Renal pelvis (tissue), 4 donors: Measurements from ENCODE around the gene TPO. TPM values are rescaled to one million over a fixed set of nuclear protein-coding genes. Genes with fewer than 3 reads are reported as not detected.

ENCODE experiments used
- DNase-seq: peaks from one replicate; pipeline ENCODE4 v3.0.0-alpha.2; 2013
- polyA plus RNA-seq, 3 donors: library from polyadenylated mRNA; unstranded; fragments of 120-200 nt; gene quantifications; one replicate each; pipeline ENCODE4 v1.2.1, GENCODE V29; 2013; ENCODE audit not compliant: insufficient read length in 3 of 3

The TPO gene
- polyA plus RNA-seq, 3 donors, result 0.03 to 0.04 TPM; not detected in 1

DNA sequence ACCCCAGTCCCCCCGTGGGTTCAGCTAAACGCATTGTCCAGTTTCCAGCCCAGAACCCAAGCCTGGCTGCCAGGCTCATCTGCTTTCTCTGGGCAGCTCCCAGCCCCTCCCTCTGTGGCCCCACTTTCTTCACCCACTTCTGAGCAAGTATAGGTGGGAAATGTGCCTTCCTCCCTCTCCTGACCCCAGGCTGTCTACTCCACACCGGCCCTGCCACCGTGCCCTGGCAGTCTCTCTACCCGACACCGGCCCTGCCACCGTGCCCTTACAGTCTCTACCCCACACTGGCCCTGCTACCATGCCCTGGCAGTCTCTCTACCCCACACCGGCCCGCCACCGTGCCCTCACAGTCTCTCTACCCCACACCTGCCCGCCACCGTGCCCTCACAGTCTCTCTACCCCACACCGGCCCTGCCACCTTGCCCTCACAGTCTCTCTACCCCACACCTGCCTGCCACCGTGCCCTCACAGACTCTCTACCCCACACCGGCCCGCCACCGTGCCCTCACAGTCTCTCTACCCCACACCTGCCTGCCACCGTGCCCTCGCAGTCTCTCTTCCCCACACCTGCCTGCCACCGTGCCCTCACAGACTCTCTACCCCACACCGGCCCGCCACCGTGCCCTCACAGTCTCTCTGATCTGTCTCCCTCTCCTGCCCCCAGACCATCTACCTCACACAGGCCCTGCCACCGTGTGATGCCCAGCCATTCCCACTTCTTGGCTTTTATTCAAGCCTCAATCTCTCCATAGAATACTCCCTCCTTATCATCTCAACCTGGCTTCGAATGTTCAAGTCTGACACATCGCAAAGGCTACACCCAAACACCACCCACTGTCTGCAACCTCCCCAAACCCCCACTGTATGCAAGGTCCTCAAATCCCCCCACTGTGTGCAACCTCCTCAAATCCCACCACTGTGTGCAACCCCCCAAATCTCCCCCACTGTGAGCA, 108.9 kb downstream of the TPO start:
- no peak for DNase-seq

DNA sequence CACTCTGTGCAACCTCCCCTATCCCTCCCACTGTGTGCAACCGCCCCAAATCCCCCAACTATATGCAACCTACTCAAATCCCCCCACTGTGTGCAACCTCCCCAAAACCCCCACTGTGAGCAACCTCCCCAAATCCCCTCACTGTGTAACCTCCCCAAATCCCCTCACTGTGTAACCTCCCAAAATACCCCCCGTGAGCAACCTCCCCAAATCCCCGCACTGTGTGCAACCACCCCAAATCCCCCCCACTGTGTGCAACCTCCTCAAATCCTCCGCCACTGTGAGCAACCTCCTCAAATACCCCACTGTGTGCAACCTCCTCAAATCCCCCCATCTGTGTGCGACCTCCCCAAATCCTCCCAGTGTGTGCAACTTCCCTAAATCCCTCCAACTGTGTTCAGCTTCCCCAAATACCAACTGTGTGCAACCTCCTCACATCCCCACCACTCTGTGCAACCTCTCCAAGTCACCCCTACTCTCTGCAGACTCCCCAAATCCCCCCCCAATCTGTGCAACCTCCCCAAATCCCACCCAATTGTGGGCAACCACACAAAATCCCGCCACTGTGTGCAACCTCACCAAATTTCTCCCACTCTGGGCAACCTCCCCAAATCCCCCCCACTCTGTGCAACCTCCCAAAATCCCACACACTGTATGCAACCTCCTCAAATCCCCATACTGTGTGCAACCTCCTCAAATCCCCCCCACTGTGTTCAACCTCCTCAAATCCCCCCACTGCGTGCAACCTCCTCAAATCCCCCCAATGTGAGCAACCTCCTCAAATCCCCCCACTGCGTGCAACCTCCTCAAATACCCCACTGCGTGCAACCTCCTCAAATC, 114.1 kb downstream of the TPO start:
- no peak for DNase-seq

DNA sequence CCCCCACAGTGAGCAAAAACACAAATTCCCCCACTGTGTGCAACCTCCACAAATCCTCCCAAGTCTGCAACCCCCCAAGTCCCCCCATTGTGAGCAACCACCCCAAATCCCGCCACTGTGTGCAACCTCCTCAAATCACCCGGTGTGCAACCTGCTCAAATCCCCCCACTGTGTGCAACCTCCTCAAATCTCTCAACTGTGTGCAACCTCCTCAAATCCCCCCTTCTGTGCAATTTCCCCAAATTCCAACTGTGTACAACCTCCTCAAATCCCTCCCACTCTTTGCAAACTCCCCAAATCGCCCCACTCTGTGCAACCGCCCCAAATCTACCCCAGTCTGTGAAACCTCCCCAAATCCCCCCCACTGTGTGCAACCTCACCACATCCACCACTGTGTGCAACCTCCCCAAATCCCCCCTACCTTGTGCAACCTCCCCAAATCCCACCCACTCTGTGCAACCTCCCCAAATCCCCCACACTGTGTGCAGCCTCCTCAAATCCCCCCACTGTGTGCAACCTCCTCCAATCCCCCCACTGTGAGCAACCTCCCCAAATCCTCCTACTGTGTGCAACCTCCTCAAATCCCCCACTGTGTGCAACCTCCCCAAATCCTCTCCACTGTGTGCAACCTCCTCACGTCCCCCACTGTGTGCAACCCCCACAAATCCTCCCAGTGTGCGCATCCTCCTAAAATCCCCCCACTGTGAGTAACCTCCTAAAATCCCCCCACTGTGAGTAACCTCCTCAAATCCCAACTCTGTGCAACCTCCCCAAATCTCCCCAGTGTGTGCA, 115.2 kb downstream of the TPO start:
- no peak for DNase-seq

DNA sequence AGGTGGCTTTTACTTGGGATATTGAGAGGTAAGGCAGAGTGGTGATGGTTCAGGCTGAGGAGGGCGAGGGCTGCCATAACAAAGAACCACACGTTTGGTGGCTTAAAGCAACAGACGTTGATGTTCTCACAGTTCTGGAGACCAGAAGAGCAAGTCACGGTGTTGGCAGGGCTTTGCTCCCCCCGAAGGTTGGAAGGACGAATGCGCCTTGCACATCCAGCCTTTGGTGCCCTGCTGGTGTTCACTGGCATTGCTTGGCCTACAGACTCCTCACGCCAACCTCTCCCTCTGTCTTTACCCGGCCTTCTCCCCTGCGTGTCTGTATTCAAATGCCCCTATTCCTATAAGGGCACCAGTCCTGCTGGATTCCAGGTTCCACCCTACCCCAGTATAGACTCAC, 125.4 kb downstream of the TPO start:
- DNase-seq, result no peak

DNA sequence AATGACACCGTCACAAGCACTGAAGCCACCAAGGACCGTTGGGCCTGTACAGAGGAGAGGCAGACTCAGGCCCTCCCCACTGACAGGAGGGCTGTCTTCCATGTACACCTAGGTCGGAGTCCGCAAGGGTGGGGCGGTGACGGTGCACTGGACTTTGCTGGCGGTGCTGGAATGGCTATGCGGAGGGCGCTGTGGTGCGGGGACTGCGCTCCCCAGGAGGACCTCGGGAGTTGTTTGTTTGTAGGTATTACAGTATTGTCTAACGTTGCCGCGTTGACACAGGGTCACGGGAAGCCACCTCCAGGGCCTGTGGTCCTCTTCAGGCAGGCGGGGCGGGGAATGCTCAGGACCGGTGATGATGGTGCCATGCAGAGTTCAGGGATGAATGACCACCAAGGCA, 126.2 kb downstream of the TPO start:
- DNase-seq, result no peak

DNA sequence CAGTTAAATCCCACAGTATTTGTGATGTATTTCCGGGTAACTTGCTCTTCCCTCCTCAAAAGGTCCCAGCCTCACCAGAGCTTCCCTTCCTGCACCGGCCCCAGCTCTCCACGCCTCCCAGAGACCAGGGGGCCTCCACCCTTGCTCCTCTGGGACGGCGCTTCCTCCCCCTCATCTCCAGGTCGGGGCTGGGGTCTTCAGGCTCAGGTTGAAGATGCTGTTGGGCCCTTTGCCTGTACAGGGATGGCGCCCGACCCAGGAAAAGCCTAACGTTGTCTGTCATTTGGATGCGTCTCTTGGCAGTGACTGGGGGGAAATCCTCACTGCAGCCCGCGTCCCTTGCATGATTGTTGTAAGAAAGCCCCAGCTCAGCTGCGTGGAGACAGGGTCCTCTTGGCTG, 126.7 kb downstream of the TPO start:
- DNase-seq, result no peak

DNA sequence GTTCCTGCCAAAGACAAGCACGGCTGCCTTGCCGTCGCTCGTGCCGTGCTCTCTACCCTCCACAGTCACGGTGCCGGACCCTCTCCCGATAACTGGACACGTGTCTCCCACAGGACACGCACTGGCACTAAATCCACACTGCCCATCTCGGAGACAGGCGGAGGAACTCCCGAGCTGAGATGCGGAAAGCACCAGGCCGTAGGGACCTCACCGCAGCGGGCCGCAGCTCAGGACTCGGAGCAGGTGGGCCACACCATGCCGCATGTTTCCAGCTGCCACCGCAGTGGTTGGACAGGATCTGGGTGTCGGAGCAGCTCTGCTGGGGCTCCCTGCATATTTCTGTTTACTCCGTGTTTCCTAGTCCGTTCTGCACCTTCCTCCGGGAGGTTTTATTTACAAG, 127.2 kb downstream of the TPO start:
- no peak for DNase-seq

DNA sequence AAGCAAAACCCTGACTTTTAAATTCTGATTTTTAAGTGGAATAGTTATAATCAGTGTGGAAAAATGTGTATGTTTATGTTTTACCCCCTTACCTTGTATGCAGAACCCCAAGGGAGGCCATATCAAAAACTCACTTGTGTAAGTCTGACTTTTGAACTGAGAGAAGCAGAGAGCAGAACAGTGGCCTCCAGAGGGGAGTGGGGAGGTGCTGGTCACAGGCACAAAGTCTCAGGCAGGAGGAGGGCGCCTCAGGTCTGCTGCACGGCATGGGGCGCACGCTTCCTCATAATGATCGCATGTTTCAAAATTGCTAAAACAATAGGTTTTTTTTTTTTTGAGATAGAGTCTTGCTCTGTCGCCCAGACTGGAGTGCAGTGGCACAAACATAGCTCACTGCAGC, 127.8 kb downstream of the TPO start:
- no peak for DNase-seq

DNA sequence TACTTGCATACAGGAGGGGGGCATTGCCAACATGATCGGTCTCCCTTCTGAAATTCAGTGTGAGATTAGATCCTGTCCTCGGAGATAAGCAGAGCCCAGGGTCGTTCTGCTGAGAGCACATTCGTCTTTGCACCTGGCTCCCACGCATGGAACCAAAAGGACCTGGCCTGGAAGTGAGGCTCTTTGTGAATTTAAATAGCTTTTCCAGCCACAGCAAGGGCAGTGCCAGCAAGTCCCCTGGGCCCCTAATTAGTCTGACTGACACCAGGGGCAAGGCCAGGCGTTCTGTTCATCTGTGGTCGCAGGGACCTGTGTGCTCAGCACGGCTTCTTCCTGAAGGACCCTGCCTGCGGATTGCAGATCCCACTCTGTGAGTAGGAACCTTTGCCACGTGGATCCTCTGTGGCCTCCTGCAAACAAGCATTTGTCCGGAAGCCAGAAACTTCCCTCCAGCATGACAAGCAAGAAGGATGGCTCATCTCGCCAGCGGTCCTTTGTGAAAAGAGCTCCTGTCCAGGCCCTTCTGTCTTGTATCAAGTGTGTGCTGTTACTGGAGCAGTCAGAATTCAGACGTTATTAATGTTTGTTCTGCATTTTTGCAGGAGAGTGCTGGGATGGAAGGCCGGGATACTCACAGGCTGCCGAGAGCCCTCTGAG, 128.7 kb downstream of the TPO start:
- DNase-seq, result no peak

DNA sequence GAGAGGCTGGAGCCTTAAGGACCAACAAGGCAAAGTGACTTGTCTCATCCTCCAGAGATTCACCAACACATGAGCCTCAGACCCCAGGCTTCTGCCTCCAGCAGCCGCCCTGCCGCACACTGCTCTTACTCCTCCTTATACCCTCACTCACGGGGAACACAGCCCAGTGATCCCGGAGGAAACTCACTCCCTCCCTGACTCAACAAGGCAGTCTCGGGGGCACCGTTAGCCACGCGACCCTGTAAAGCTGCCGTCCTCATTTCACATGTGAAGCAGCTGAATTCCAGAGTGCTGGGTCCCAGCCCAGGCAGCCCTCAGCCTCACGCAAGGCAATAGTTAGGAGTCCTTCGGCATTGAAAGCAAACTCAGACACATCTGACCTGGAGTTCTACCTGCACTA, 129.7 kb downstream of the TPO start:
- DNase-seq, result no peak

DNA sequence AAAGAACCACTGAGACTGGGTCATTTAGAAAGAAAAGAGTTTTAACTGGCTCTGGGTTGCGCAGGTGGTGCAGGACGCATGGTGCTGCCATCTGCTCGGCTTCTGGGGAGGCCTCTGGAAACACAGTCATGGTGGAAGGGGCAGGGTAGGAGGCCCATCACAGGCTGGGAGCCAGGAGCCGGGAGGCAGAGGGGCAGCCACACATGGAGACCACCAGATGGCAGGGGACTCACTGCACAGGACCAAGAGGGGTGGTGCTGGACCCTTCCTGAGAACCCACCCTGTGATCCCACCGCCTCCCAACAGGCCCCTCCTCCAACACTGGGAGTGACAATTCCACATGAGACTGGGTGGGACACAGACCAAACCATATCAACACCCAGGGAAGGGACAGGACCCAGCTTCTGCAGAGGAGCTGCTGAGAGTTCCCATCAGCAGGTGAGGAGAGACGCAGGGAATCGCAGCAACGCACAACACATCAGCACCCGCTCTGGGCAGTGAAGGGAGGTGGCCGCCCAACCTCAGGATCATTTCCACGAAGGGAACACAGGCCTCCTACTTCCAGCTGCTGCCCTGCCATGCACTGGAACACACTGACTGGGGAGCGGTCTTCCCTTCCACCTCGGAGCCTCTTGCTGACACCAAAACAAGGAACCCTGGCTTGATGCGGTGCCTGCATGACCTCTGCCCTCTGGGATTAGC, 130.7 kb downstream of the TPO start:
- no peak for DNase-seq

DNA sequence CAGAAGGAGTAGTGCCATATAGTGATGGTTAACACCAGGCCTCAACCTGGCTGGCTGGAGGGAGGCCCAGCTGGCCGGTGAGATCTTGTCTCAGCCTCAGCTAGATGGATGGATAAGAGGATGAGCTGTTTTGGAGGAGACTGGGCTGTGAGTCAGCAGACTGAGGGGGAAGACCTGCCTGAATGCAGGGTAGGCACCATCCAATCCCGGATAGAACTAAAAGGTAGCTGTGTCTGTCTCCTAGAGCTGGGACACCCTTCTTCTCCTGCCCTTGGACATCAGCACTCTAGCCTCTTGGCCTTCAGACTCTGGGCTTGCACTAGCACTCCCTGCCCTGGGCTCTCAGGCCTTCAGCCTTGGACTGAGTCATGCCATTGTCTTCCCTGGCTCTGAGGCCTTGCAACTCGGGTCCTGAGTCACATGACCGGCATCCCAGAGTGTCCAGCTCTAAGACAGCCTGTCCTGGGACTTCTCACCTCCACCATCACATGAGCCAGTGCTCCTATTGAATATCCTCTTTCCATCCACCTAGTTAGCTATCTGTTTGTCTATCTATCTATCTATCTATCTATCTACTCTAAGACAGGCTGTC, 131.3 kb downstream of the TPO start:
- no peak for DNase-seq

DNA sequence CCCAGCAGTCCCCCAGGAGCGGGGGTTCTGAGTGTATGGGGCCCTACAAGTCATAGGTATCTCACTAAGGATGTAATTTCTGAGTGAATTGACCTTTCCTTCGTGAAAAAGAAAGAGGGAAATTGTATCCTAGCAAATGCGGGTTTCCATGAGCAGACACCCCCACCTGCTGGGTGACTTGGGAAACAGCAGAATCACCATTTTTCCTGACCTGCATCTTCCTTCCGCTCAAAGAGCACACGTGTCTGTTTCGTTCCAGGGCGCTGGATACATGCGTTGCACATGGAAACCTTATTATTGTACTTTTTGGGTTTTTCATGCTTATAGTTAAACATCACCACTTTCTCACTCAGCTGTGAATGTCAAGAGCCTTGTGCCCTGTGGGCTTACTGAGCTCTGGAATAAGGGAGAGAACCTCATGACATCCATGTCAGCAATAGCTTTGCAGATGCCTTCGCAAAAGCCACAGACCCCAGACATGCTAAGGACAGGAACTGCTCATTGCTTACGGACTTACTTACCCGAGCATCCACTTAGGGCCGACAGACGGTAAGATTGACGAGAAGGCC, 132.8 kb downstream of the TPO start:
- peak; percentile 49 for DNase-seq

DNA sequence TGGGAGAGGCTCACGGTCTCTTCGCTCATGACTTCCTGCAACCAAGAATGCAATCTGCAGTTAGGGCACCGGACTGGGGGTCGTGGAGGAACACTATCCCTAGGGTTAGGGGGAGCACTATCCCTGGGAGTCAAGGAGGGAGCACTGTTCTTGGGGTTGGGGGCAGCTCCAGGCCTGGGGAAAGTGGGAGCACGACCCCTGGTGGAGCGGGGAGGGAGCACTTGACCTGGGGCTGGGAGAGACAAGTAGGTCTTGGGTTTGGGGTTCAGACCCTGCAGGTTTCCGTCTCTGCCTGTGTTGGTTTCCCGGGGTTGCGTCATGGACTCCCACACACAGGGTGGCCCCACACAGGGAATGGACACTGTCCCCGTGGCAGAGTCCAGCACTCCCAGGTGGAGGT, 133.6 kb downstream of the TPO start:
- no peak for DNase-seq

DNA sequence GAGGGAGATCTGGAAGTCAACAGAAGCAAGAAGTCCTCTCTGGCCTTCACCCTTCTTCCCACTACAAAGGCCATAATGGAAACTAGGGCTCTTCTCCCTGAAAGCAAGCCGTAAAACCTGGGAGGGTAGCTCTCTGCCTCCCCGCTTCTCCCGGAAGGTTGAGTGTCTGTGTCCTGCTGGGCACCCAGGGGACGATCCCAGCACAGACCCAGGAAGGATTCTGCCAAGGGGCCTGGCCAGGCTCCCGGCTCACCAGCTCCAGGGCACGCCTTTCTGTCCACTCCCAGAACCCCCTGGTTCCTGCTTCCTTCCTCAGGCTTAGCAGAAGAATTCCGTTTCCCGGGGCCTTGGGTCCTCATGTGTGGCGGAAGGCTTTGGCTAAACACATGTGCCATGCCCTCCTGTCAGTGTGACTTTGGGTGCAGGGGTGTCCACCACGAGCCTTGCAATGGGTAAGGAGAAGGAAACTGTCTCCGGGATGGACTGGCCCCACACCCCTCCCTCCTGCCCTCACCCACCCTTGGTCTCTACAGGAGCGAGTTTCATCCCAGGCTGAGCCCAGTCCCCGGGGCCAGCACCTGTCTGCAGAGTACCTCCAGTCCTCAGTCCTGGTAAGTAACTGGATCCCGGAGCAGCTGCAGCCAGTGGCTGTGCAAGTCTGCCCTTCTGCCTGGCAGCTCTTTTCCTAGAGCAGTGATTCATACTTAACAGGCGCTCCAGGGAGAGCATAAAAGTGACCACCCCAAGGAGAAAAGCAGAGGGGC, 135.8 kb downstream of the TPO start:
- DNase-seq, result no peak

DNA sequence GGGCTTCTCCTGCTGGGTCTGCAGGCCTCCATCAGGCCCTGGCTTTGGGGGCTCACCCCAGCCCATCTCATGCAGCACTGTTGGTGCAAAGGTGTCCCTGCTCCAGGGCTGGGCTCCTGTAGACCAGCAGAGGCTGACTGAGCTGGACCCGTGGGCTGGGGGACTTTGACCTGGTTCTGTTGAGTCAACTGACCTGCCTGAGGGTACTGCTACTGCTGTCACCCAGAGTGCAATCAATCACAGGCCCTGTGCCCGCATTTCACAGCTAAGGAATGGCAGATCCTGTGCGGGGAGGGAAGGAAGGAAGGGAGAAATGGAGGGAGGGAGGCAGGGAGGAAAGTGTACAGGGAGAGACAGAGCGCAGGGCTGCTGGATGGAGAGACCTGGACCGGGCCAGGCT, 136.8 kb downstream of the TPO start:
- DNase-seq, result no peak

DNA sequence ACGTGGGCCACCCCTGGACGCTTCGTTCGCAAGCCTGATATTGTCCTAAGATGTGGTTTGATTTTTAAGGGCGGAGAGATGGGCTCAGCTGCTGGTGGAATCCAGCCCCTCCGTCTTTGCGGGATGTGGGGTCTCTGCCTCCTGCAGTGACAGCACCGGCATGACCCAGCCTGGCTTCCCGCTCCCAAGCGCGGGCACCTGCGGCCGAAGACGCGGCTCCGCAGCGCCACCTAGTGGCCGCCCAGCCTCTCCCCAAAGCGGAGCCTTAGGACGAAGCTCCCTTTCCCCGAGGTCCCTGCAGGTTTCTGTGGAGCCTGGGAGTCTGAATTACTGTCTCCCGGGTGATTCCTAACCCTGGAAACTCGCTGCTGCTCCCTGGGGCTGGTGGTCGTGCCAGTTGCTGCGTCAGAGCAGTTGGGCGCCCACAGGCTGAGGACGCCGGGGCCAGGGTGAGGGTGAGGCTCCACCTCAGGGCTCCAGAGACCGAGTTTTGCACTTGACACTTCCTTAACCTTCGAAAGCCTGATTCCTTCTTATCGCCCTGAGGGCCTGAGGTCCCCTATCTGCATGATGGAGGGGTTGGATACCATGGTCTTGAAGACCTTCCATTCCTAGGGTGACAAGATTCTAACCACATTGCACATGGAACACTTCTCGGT, 137.5 kb downstream of the TPO start:
- DNase-seq, result no peak

DNA sequence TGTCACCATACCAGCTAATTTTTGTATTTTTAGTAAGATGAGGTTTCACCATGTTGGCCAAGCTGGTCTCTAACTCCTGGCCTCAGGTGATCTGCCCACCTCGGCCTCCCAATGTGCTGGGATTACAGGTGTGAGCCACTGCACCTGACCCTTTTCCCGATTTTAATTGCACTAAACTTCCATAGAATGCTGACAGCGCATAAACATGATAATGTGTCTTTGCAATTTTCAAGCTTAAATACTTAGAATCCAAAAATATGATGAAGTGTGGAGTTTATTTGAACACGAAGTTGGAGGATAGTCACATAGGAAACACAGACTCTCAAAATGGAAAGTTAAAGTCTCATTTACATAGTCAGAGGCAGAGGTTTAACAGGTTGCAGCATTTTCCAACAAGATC, 138.6 kb downstream of the TPO start:
- DNase-seq, result no peak

DNA sequence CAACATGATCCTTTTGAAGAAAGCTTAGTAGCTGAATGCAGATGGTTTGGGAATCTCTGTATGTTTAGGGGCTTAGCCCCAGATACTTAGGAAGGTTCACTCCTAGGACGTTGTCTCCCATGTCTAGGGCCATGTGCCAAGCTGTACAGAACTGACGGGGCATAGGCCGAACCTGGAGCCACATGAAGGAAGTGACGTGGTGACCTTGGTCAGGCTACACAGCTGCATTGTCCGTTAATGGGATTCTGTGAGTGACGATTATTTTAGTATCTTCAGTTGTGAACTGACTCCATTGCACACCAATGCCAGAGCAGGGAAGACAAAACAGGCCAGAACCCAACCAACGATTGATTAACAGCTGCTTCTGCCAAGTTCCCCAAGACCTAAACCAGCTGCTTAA, 139.3 kb downstream of the TPO start:
- no peak for DNase-seq
